ENCODE measurements around the gene LAX1. TPM values are rescaled to one million over a fixed set of nuclear protein-coding genes. Genes with fewer than 3 reads are reported as not detected.

LAX1 gene
- total and polyA plus RNA-seq, 10 of the 15 experiments (the other 5 are each of a cell fraction or from before 2014, with no cell fraction given): 2.1 to 15.0 (median 9.0) TPM

- Histone ChIP-seq H3K9me3 (replicated peaks; ENCODE audit: control insufficient read depth, insufficient read depth, low read length) (no peaks in the 10 kb centered on the region), H3K9ac (ENCODE audit: control insufficient read depth, insufficient read depth, low read length) (no peak overlapping the region), H3K79me2 (ENCODE audit: control insufficient read depth, insufficient read depth, low read length) (no peaks in the 10 kb centered on the region), H3K4me2 (ENCODE audit: control insufficient read depth, insufficient read depth) (no peak overlapping the region), H3K27ac (ENCODE audit: control insufficient read depth, insufficient read depth) (no peak overlapping the region), H3K4me1 (ENCODE audit: control insufficient read depth, insufficient read depth, low read length) (peaks cover 12% of the 10 kb centered on the region), H3K27me3 (replicated peaks in 1 of 2; ENCODE audit: control insufficient read depth in 2 of 2, insufficient read depth in 2 of 2, low read length in 1 of 2) (no peaks in the 10 kb centered on the region), H3K4me3 (no peak overlapping the region), H2AFZ (ENCODE audit: control insufficient read depth, low read depth, low read length) (no peak overlapping the region), H4K20me1 (ENCODE audit: control insufficient read depth, insufficient read depth) (no peaks in the 10 kb centered on the region), H3K36me3 (ENCODE audit: control insufficient read depth in 2 of 2, insufficient read depth in 2 of 2, low read length in 1 of 2) (no peaks in the 10 kb centered on the region)
- ChIA-PET CTCF (no interaction called here), SMC1A (ENCODE audit: uncharacterized antibody, unreplicated experiment) (interaction anchor here (0.6 kb wide), 1 partner anchor 692 kb away, joined by 3 read pairs; no protein-coding TSS in a partner anchor), RAD21 (ENCODE audit: unreplicated experiment) (no interaction called here), POLR2A (interaction anchor here (0.6 kb wide), 1 partner anchor 9 kb away, joined by 4 read pairs; no protein-coding TSS in a partner anchor)
- intact Hi-C loops (cut with micrococcal nuclease; ENCODE audit: unreplicated experiment): no loop called here
- no peak for FAIRE-seq
- ATAC-seq: no peak
- in situ Hi-C loops (cut with MboI): no loop called here
- 95% methylated on average over 5 of the region's 6 CpGs for WGBS (ENCODE audit: insufficient coverage, insufficient replicate concordance, low lambda C conversion rate, missing lambda C conversion rate)
- BruUV-seq (replicated peaks): no TSS peak
- no peak for TF ChIP-seq PRDM15 (CRISPR knock-in tag; IDR thresholded peaks at IDR 0.05)
- no peak for TF ChIP-seq EED (IDR thresholded peaks at IDR 0.05; ENCODE audit: low read depth)
- TF ChIP-seq IRF3 (IDR thresholded peaks at IDR 0.05): no peak
- TF ChIP-seq RELA (IDR thresholded peaks at IDR 0.05; ENCODE audit: borderline replicate concordance, partially characterized antibody): no peak
- no peak for TF ChIP-seq MLLT1 (IDR thresholded peaks at IDR 0.05)
- no peak for TF ChIP-seq USF2 (IDR thresholded peaks at IDR 0.05; ENCODE audit: borderline replicate concordance, low read depth, low read length)
- TF ChIP-seq, protein P1, sequence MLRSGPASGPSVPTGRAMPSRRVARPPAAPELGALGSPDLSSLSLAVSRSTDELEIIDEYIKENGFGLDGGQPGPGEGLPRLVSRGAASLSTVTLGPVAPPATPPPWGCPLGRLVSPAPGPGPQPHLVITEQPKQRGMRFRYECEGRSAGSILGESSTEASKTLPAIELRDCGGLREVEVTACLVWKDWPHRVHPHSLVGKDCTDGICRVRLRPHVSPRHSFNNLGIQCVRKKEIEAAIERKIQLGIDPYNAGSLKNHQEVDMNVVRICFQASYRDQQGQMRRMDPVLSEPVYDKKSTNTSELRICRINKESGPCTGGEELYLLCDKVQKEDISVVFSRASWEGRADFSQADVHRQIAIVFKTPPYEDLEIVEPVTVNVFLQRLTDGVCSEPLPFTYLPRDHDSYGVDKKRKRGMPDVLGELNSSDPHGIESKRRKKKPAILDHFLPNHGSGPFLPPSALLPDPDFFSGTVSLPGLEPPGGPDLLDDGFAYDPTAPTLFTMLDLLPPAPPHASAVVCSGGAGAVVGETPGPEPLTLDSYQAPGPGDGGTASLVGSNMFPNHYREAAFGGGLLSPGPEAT (IDR thresholded peaks at IDR 0.05; ENCODE audit: low read depth): no peak
- TF ChIP-seq SP1 (IDR thresholded peaks at IDR 0.05; ENCODE audit: low read depth, low read length): no peak
- no peak for DNase-seq (ENCODE audit: low read depth, low spot score)
Observed at GRCh38 chr1:203746281-203746680, 18.7 kb upstream of the LAX1 start.

Measured in GM12878 (cell line).